HepG2 (cell line): ENCODE results near the gene CHRNA5. TPM values are rescaled to one million over a fixed set of nuclear protein-coding genes. Genes with fewer than 3 reads are reported as not detected.

ENCODE experiments used
- ATAC-seq: fragments of 200-7000 bp; cut with Tn5 transposase; 3 replicates; pipeline ENCODE4 v1.9.1; 2020; ENCODE audit warnings: mild to moderate bottlenecking, moderate library complexity
- BruUV-seq: library from RNA; stranded (reverse); fragments of 400-500 nt; replicated peaks from 2 replicates; lab custom pipeline; 2021; lab: Mats Ljungman, UMichigan
- CTCF ChIA-PET: fragments of 300-600 bp; formaldehyde crosslinking; extraction: SDS; loops from one replicate; lab custom pipeline; 2021; ENCODE audit warnings: low total read pairs, inconsistent platforms, low intra/inter-chr PET ratio; lab: Yijun Ruan, JAX
- POLR2A ChIA-PET: fragments of 350-600 bp; sonication (Branson Sonifier 250); formaldehyde crosslinking; loops from one replicate; lab custom pipeline; 2020; ENCODE audit warnings: antibody characterized with exemption, inconsistent platforms; lab: Yijun Ruan, JAX
- DNase-seq: peaks from one replicate; pipeline ENCODE4 v3.0.0-alpha.2; 2015; ENCODE audit warnings: low spot score
- FAIRE-seq: peaks from 3 replicates; lab custom pipeline; 2011; peaks lifted over from hg19 to GRCh38; lab: Jason Lieb, UNC
- H2AFZ ChIP-seq: one replicate; pipeline ENCODE4 v1.6.1; 2011; ENCODE audit warnings: low read length, inconsistent platforms
- H3K27ac ChIP-seq: fragments of 300-600 bp; 3 replicates; pipeline ENCODE4 v1.8.0; 2011; ENCODE audit warnings: mixed run types, mild to moderate bottlenecking, mixed read lengths, low read length, inconsistent platforms; ENCODE audit not compliant: insufficient read depth; ENCODE audit errors: extremely low read length
- H3K27me3 ChIP-seq, 2 experiments: fragments of 200-600 bp in 1 of 2; 2 replicates in 1 of 2; 3 replicates in 1 of 2; pipeline versions ENCODE4 v1.6.0 to v1.8.0; 2011; ENCODE audit warnings: low read length in 2 of 2, mild to moderate bottlenecking in 2 of 2, moderate library complexity in 2 of 2, inconsistent platforms in 1 of 2; ENCODE audit not compliant: insufficient read depth in 2 of 2, control insufficient read depth in 1 of 2
- H3K36me3 ChIP-seq, 2 experiments: fragments of 200-600 bp in 1 of 2; replicated peaks in 1 of 2; 2 replicates in 1 of 2; 3 replicates in 1 of 2; pipeline versions ENCODE4 v1.5.1 to v1.8.0; 2011; ENCODE audit warnings: low read length in 2 of 2, inconsistent platforms in 1 of 2; ENCODE audit not compliant: insufficient read depth in 2 of 2, control insufficient read depth in 1 of 2
- H3K4me1 ChIP-seq: 2 replicates; pipeline ENCODE4 v1.5.1; 2012; ENCODE audit warnings: low read length, inconsistent platforms; ENCODE audit not compliant: insufficient read depth
- H3K4me2 ChIP-seq: 2 replicates; pipeline ENCODE4 v1.6.0; 2011; ENCODE audit warnings: low read depth, low read length, inconsistent platforms
- H3K4me3 ChIP-seq, 3 experiments: fragments of 200-600 bp in 1 of 3; sonication (generic), shearing (Covaris generic) in 1 of 3; replicated peaks in 1 of 3; 2 replicates each; pipeline ENCODE4 v1.5.1; 2011 to 2016; ENCODE audit warnings: low read length in 3 of 3, inconsistent platforms in 2 of 3, low read depth in 2 of 3, mild to moderate bottlenecking in 2 of 3, control low read depth in 1 of 3, mixed read lengths in 1 of 3; ENCODE audit not compliant: insufficient read depth in 1 of 3
- H3K79me2 ChIP-seq: one replicate; pipeline ENCODE4 v1.6.1; 2011; ENCODE audit warnings: low read length, inconsistent platforms; ENCODE audit not compliant: insufficient read depth
- H3K9ac ChIP-seq: 2 replicates; pipeline ENCODE4 v1.6.0; 2011; ENCODE audit warnings: mild to moderate bottlenecking, low read depth, low read length, inconsistent platforms; ENCODE audit not compliant: insufficient read depth
- H3K9me3 ChIP-seq: 2 replicates; pipeline ENCODE4 v1.5.1; 2012; ENCODE audit warnings: mild to moderate bottlenecking, low read length
- H4K20me1 ChIP-seq: 2 replicates; pipeline ENCODE4 v1.6.0; 2011; ENCODE audit warnings: inconsistent platforms, mild to moderate bottlenecking, low read length, moderate library complexity; ENCODE audit not compliant: insufficient read depth
- ATF7 ChIP-seq, 2 experiments: fragments of 450-650 bp in 1 of 2; sonication (generic) in 1 of 2; formaldehyde crosslinking in 1 of 2; IDR thresholded peaks; 2 replicates each; pipeline versions ENCODE4 v1.4.0 to v1.6.1; 2016 to 2020; ENCODE audit warnings: antibody characterized with exemption in 1 of 2, mild to moderate bottlenecking in 1 of 2, missing genetic modification reagents in 1 of 2
- ESRRA ChIP-seq: sonication (generic); formaldehyde crosslinking; IDR thresholded peaks from 2 replicates; pipeline ENCODE4 v1.5.1; 2020; ENCODE audit warnings: mild to moderate bottlenecking, low read depth, missing genetic modification reagents
- KDM2A ChIP-seq: sonication (generic); formaldehyde crosslinking; IDR thresholded peaks from 2 replicates; pipeline ENCODE4 v1.4.0; 2020; ENCODE audit warnings: low read depth, missing genetic modification reagents, borderline replicate concordance
- MED8 ChIP-seq: sonication (generic); formaldehyde crosslinking; IDR thresholded peaks from 2 replicates; pipeline ENCODE4 v1.8.1; 2023; ENCODE audit warnings: mild to moderate bottlenecking, missing genetic modification reagents; ENCODE audit not compliant: insufficient replicate concordance
- MIER2 ChIP-seq: IDR thresholded peaks from 2 replicates; pipeline ENCODE4 v1.6.1; 2016; ENCODE audit warnings: missing biosample characterization, missing genetic modification reagents
- NFYC ChIP-seq: IDR thresholded peaks from 2 replicates; pipeline ENCODE4 v1.6.1; 2016; ENCODE audit warnings: missing genetic modification reagents, missing compliant biosample characterization
- PAWR ChIP-seq: sonication (generic); formaldehyde crosslinking; IDR thresholded peaks from 2 replicates; pipeline ENCODE4 v1.4.0; 2020; ENCODE audit warnings: missing genetic modification reagents, mild to moderate bottlenecking, borderline replicate concordance
- PBX2 ChIP-seq: IDR thresholded peaks from 2 replicates; pipeline ENCODE4 v1.6.1; 2016; ENCODE audit warnings: control low read depth
- POLR2G ChIP-seq: fragments of 200-400 bp; formaldehyde crosslinking; IDR thresholded peaks from 2 replicates; pipeline ENCODE4 v1.6.1; 2018; ENCODE audit warnings: mild to moderate bottlenecking, low read depth, low read length, moderate library complexity
- TAF1 ChIP-seq: sonication (generic); formaldehyde crosslinking; IDR thresholded peaks from 2 replicates; pipeline ENCODE4 v1.4.0; 2020; ENCODE audit warnings: missing genetic modification reagents
- ZFAT ChIP-seq: sonication (generic); formaldehyde crosslinking; conservative IDR thresholded peaks from 2 replicates; pipeline ENCODE4 v1.8.1; 2023; ENCODE audit warnings: missing genetic modification reagents, inconsistent platforms
- ZNF280B ChIP-seq: sonication (generic); formaldehyde crosslinking; IDR thresholded peaks from 2 replicates; pipeline ENCODE4 v1.5.0; 2020; ENCODE audit warnings: missing genetic modification reagents, mild to moderate bottlenecking, borderline replicate concordance
- ZNF430 ChIP-seq: sonication (generic); formaldehyde crosslinking; IDR thresholded peaks from 2 replicates; pipeline ENCODE4 v1.9.0; 2021; ENCODE audit warnings: mild to moderate bottlenecking, missing genetic modification reagents
- ZNF512 ChIP-seq: sonication (generic); formaldehyde crosslinking; IDR thresholded peaks from 2 replicates; pipeline ENCODE4 v1.4.0; 2020; ENCODE audit warnings: mild to moderate bottlenecking, missing genetic modification reagents
- WGBS: methylation state at CpG from one replicate; pipeline ENCODE4 v1.1.6; 2017; ENCODE audit warnings: low lambda C conversion rate; 5-methylcytosine and 5-hydroxymethylcytosine counted together
- in situ Hi-C: cut with HindIII; loops from 2 replicates; pipeline ENCODE4 v1.10.0; 2017; ENCODE audit warnings: low pct_unique_long_range_greater_than_20kb; ENCODE audit not compliant: extremely low pct_ligation_motif_present
- intact Hi-C: fragments of 100-400 bp; cut with micrococcal nuclease; formaldehyde crosslinking; loops from one replicate; pipeline ENCODE4 v1.10.0; 2022; ENCODE audit not compliant: unreplicated experiment
- polyA plus RNA-seq, 8 experiments: library from polyadenylated mRNA; depleted of rRNA in 3 of 8; stranded (reverse) in 7 of 8; unstranded in 1 of 8; fragments of >200 nt; fragmentation: Illumina TruSeq in 4 of 8; extraction: Trizol in 4 of 8; gene quantifications; 2 replicates each; pipeline versions ENCODE4 v1.2.1 to v1.2.3, GENCODE V29; 2011 to 2016; ENCODE audit warnings: low read depth in 4 of 8, missing spikeins in 1 of 8, mixed read lengths in 1 of 8; ENCODE audit not compliant: insufficient read depth in 1 of 8
- total RNA-seq, 5 experiments: library from RNA; depleted of rRNA; stranded (reverse); fragments of >200 nt; fragmentation: Illumina TruSeq; extraction: Trizol; gene quantifications; 2 replicates each; pipeline ENCODE4 v1.2.3, GENCODE V29; 2016; ENCODE audit warnings: low read depth in 1 of 5

CHRNA5 gene
- total and polyA plus RNA-seq, 2 of the 13 experiments (the other 11 are each of a cell fraction or from before 2014, with no cell fraction given): 3.7 to 10.5 TPM

- intact Hi-C loops (no loop called here), in situ Hi-C loops (no loop called here)
- no peak overlapping the region for H3K27ac ChIP-seq
- H3K27me3 ChIP-seq: peaks cover 0 to 3% of the 10 kb centered on the region in 2 experiments; a peak in 1 of 5 replicates
- no peak for TF ChIP-seq PAWR (CRISPR knock-in tag)
- no peak for TF ChIP-seq ESRRA (CRISPR knock-in tag)
- no peak for TF ChIP-seq POLR2G
- no peak for TF ChIP-seq PBX2 (CRISPR knock-in tag)
- no peak for TF ChIP-seq KDM2A (CRISPR knock-in tag)
- TF ChIP-seq ZNF512 (CRISPR knock-in tag): no peak
- no peak for TF ChIP-seq ZNF280B (CRISPR knock-in tag)
- no peak for TF ChIP-seq ZNF430 (CRISPR knock-in tag)
- TF ChIP-seq ZFAT (CRISPR knock-in tag): no peak
- TF ChIP-seq TAF1 (CRISPR knock-in tag): no peak
- TF ChIP-seq MIER2 (CRISPR knock-in tag): no peak
- TF ChIP-seq ATF7 (IDR thresholded peaks at IDR 0.05): no peak
- no peak for TF ChIP-seq ATF7 (CRISPR knock-in tag; IDR thresholded peaks at IDR 0.05)
- no peak for TF ChIP-seq MED8 (CRISPR knock-in tag)
- no peak for TF ChIP-seq NFYC (CRISPR knock-in tag)
- H3K4me1 ChIP-seq: no peaks in the 10 kb centered on the region
- DNase-seq (no peak), FAIRE-seq (no peak), ATAC-seq (no peak)
- no peaks in the 10 kb centered on the region for H3K9me3 ChIP-seq
- no peak overlapping the region for H2AFZ ChIP-seq
- ChIA-PET POLR2A (no interaction called here), CTCF (no interaction called here)
- H3K4me3 ChIP-seq: no peak overlapping the region
- no peak overlapping the region for H3K9ac ChIP-seq
- H3K79me2 ChIP-seq: no peaks in the 10 kb centered on the region
- H3K36me3 ChIP-seq: no peaks in the 10 kb centered on the region
- BruUV-seq: no TSS peak
- no peaks in the 10 kb centered on the region for H4K20me1 ChIP-seq
- no peak overlapping the region for H3K4me2 ChIP-seq
- WGBS: 83% methylated on average over 5 of the region's 5 CpGs
Measured at GRCh38 chr15:78605201-78605600, 39.9 kb downstream of the CHRNA5 start.
